OCI-LY1 (cell line): ENCODE results near the gene HECW1.

Experiments
- H2AFZ ChIP-seq: fragments of 200-600 bp; sonication (generic), shearing (Covaris generic); 2 replicates; pipeline ENCODE4 v1.6.0; 2014; ENCODE audit warnings: antibody characterized with exemption, mild to moderate bottlenecking, low read length
- H3F3A ChIP-seq: fragments of 200-600 bp; sonication (generic), shearing (Covaris generic); 2 replicates; pipeline ENCODE4 v1.6.0; 2014; ENCODE audit warnings: mild to moderate bottlenecking, antibody characterized with exemption, low read length, moderate library complexity; ENCODE audit not compliant: insufficient read depth
- H3K27ac ChIP-seq: fragments of 200-600 bp; sonication (generic); 2 replicates; pipeline ENCODE4 v1.5.1; 2014; ENCODE audit warnings: low read length, mixed run types, mild to moderate bottlenecking, low read depth; ENCODE audit not compliant: poor library complexity, severe bottlenecking
- H3K27me3 ChIP-seq: fragments of 200-600 bp; sonication (generic); 2 replicates; pipeline ENCODE4 v1.6.0; 2014; ENCODE audit warnings: antibody characterized with exemption, mild to moderate bottlenecking, low read length, moderate library complexity; ENCODE audit not compliant: insufficient read depth
- H3K36me3 ChIP-seq: fragments of 200-600 bp; sonication (generic); 2 replicates; pipeline ENCODE4 v1.6.1; 2014; ENCODE audit warnings: mild to moderate bottlenecking, antibody characterized with exemption, low read length, moderate library complexity, mixed read lengths; ENCODE audit not compliant: insufficient read depth
- H3K4me1 ChIP-seq: fragments of 200-600 bp; sonication (generic); 2 replicates; pipeline ENCODE4 v1.5.1; 2014; ENCODE audit warnings: mild to moderate bottlenecking, low read length, moderate library complexity; ENCODE audit not compliant: insufficient read depth, severe bottlenecking
- H3K4me2 ChIP-seq: fragments of 200-600 bp; sonication (generic), shearing (Covaris generic); 2 replicates; pipeline ENCODE4 v1.6.1; 2014; ENCODE audit warnings: low read length
- H3K4me3 ChIP-seq: fragments of 200-600 bp; sonication (generic); 2 replicates; pipeline ENCODE4 v1.5.1; 2014; ENCODE audit warnings: low read length, low read depth, mild to moderate bottlenecking, mixed read lengths; ENCODE audit not compliant: poor library complexity, severe bottlenecking
- H3K79me2 ChIP-seq: fragments of 200-600 bp; shearing (Covaris generic); 2 replicates; pipeline ENCODE4 v1.6.1; 2016; ENCODE audit warnings: mixed run types, low read length, mixed read lengths; ENCODE audit not compliant: insufficient read depth
- H3K9ac ChIP-seq: fragments of 200-600 bp; sonication (generic), shearing (Covaris generic); 2 replicates; pipeline ENCODE4 v1.6.1; 2014; ENCODE audit warnings: mild to moderate bottlenecking, low read length, mixed read lengths
- H3K9me2 ChIP-seq: fragments of 200-600 bp; sonication (generic), shearing (Covaris generic); 2 replicates; pipeline ENCODE4 v1.6.1; 2014; ENCODE audit warnings: low read depth, mild to moderate bottlenecking, low read length, mixed read lengths
- H3K9me3 ChIP-seq: fragments of 200-600 bp; shearing (Covaris generic); 2 replicates; pipeline ENCODE4 v1.6.1; 2014; ENCODE audit warnings: low read length, mixed read lengths
- H4K20me1 ChIP-seq: fragments of 200-600 bp; sonication (generic), shearing (Covaris generic); 2 replicates; pipeline ENCODE4 v1.6.0; 2016; ENCODE audit warnings: mild to moderate bottlenecking, low read length; ENCODE audit not compliant: insufficient read depth
- EZH2 ChIP-seq: fragments of 200-600 bp; sonication (generic), shearing (Covaris generic); IDR thresholded peaks from 2 replicates; pipeline ENCODE4 v1.8.0; 2017; ENCODE audit warnings: borderline replicate concordance, mixed run types, mild to moderate bottlenecking, antibody characterized with exemption, low read length, moderate library complexity, mixed read lengths
- TF ChIP-seq, protein P1 (sequence below): fragments of 200-600 bp; sonication (generic), shearing (Covaris generic); IDR thresholded peaks from 2 replicates; pipeline ENCODE4 v1.5.1; 2017; ENCODE audit warnings: mild to moderate bottlenecking, antibody characterized with exemption, low read length, moderate library complexity, mixed read lengths

The HECW1 gene

DNA sequence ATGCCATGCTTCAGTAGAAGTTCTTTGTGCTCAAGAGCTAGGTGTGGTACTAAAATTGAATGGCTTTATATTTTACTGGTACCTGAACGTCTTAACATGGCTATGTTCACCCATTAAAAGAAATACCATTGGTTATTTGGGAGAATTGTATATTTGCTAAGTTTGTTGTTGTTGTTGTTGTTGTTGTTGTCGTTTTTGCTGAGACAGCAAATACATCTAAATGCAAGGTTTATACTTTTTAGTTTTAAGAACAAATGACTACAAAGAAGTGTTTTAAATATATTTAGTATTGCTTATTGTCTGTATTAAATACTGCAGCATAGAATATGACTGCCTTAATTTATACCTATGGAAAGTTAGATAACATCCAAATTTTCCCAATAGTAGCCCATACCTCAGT is 66.9 kb downstream of the HECW1 start:
- H3K4me1 ChIP-seq: no peaks in the 10 kb centered on the region
- no peak overlapping the region for H3K4me3 ChIP-seq
- no peak overlapping the region for H2AFZ ChIP-seq
- H3F3A ChIP-seq: no peaks in the 10 kb centered on the region
- H3K9me2 ChIP-seq: no peaks in the 10 kb centered on the region
- H3K27me3 ChIP-seq: no peaks in the 10 kb centered on the region
- no peaks in the 10 kb centered on the region for H3K9me3 ChIP-seq
- H3K79me2 ChIP-seq: no peaks in the 10 kb centered on the region
- no peak overlapping the region for H3K9ac ChIP-seq
- no peak overlapping the region for H3K4me2 ChIP-seq
- H3K27ac ChIP-seq: no peak overlapping the region
- no peaks in the 10 kb centered on the region for H4K20me1 ChIP-seq
- H3K36me3 ChIP-seq: no peaks in the 10 kb centered on the region
- TF ChIP-seq, protein P1, sequence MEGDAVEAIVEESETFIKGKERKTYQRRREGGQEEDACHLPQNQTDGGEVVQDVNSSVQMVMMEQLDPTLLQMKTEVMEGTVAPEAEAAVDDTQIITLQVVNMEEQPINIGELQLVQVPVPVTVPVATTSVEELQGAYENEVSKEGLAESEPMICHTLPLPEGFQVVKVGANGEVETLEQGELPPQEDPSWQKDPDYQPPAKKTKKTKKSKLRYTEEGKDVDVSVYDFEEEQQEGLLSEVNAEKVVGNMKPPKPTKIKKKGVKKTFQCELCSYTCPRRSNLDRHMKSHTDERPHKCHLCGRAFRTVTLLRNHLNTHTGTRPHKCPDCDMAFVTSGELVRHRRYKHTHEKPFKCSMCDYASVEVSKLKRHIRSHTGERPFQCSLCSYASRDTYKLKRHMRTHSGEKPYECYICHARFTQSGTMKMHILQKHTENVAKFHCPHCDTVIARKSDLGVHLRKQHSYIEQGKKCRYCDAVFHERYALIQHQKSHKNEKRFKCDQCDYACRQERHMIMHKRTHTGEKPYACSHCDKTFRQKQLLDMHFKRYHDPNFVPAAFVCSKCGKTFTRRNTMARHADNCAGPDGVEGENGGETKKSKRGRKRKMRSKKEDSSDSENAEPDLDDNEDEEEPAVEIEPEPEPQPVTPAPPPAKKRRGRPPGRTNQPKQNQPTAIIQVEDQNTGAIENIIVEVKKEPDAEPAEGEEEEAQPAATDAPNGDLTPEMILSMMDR: no peak
- TF ChIP-seq EZH2: no peak

DNA sequence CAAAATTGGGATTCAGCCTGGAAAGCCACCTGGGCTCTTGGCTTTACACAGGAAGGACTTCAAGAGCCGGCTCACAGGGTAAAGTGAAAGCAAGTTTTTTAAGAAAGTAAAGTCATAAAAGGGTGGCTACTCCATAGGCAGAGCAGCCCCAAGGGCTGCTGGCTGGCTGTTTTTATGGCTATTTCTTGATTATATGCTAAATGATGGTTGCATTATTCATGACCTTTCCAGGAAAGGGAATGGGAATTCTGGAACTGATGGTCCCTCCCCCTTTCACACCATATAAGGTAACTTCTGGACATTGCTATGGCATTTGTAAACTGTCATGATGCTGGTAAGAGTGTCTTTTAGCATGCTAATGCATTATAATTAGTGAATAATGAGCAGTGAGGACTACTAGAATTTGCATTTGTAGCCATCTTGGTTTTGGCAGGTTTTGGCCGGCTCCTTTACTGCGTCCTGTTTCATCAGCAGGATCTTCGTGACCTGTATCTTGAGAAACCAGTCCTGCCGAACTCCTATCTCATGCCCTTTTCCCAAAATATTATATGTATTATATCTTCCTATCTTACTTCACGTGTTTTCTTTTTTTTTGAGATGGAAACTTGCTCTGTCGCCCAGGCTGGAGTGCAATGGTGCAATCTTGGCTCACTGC is 80.5 kb downstream of the HECW1 start:
- no peak for TF ChIP-seq EZH2
- TF ChIP-seq, protein P1: no peak
- Histone ChIP-seq H3K36me3 (no peaks in the 10 kb centered on the region), H3K4me1 (no peaks in the 10 kb centered on the region), H2AFZ (no peak overlapping the region), H3K9ac (no peak overlapping the region), H4K20me1 (0 out of 2 replicates have a peak, but pooled peaks cover 1% of the 10 kb centered on the region), H3K9me3 (no peaks in the 10 kb centered on the region), H3F3A (no peaks in the 10 kb centered on the region), H3K4me2 (no peak overlapping the region), H3K27ac (no peak overlapping the region), H3K4me3 (no peak overlapping the region), H3K79me2 (no peaks in the 10 kb centered on the region), H3K9me2 (no peaks in the 10 kb centered on the region), H3K27me3 (0 out of 2 replicates have a peak, but pooled peaks cover under 1% of the 10 kb centered on the region)

DNA sequence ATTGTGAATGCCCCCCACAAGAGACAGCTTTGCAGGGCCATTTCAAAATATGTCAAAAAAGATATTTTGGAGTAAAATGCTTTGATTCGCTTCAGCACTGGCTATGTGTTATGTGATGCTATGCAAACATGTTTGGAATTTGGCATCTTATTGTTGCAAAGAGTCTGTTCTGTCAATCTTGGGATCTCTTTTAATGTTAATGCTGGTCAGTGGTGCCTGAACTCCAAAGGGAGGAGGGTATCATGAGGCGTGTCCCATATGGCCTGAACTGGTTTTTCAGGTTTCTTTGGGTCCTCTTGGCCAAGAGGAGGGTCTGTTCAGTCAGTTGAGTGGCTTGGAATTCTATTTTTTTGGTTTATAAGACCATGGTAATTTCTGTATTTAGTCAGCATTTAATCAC is 81.4 kb downstream of the HECW1 start:
- Histone ChIP-seq H3K4me2 (no peak overlapping the region), H3K79me2 (no peaks in the 10 kb centered on the region), H3K4me1 (no peaks in the 10 kb centered on the region), H2AFZ (no peak overlapping the region), H3K9me2 (no peaks in the 10 kb centered on the region), H3F3A (no peaks in the 10 kb centered on the region), H4K20me1 (no peaks in the 10 kb centered on the region), H3K9ac (no peak overlapping the region), H3K9me3 (no peaks in the 10 kb centered on the region), H3K36me3 (no peaks in the 10 kb centered on the region), H3K27ac (no peak overlapping the region), H3K4me3 (no peak overlapping the region), H3K27me3 (no peaks in the 10 kb centered on the region)
- no peak for TF ChIP-seq EZH2
- TF ChIP-seq, protein P1: no peak
